Pancreas (tissue), 10 donors: ENCODE results near the gene ASPM. TPM values are rescaled to one million over a fixed set of nuclear protein-coding genes. Genes with fewer than 3 reads are reported as not detected.
"Not testable (repeated sequence)": the region's sequence is repeated elsewhere in the genome, so short reads cannot be mapped to it uniquely, and the experiment has no call there.

Experiments
- ATAC-seq, 4 donors: fragments of 200-7000 bp; cut with Tn5 transposase; one replicate each; pipeline versions ENCODE4 v1.8.0 to v1.9.1; 2020; ENCODE audit warnings: mild to moderate bottlenecking in 4 of 4, moderate library complexity in 4 of 4
- DNase-seq, 6 donors: peaks; one replicate each; pipeline ENCODE4 v3.0.0-alpha.2; 2020
- FAIRE-seq: peaks from 2 replicates; lab custom pipeline; 2012; peaks lifted over from hg19 to GRCh38; lab: Jason Lieb, UNC
- H3K27ac ChIP-seq, 4 donors: fragments of 200-600 bp; sonication (generic); 1 replicate in 3 of 4; 2 replicates in 1 of 4; pipeline versions ENCODE4 v1.5.0 to v1.8.0; 2020
- H3K27me3 ChIP-seq, 4 donors: fragments of 200-600 bp; one replicate each; pipeline ENCODE4 v1.8.0; 2021
- H3K36me3 ChIP-seq, 3 donors: fragments of 200-600 bp; sonication (generic) in 1 of 3; one replicate each; pipeline versions ENCODE4 v1.5.0 to v1.8.0; 2020 to 2021
- H3K4me1 ChIP-seq, 3 donors: fragments of 200-600 bp; one replicate each; pipeline ENCODE4 v1.8.0; 2021
- H3K4me3 ChIP-seq, 4 donors: fragments of 200-600 bp; sonication (generic) in 2 of 4; one replicate each; pipeline versions ENCODE4 v1.5.0 to v1.8.0; 2020 to 2021
- H3K9me3 ChIP-seq, 4 donors: fragments of 200-600 bp; one replicate each; pipeline ENCODE4 v1.8.0; 2021
- WGBS, 2 donors: extraction: QIAGEN DNeasy Blood & Tissue Kit; methylation state at CpG; one replicate each; pipeline ENCODE4 v1.1.7; 2013; 5-methylcytosine and 5-hydroxymethylcytosine counted together
- intact Hi-C, 3 donors: fragments of 100-400 bp; cut with DNase I; formaldehyde crosslinking; loops; one replicate each; pipeline versions ENCODE4 v1.11.1 to v1.14.2; 2022
- polyA plus RNA-seq, 2 donors: library from polyadenylated mRNA; stranded (reverse); fragments of 200-250 nt; gene quantifications; one replicate each; pipeline ENCODE4 v1.2.3, GENCODE V29; 2013
- total RNA-seq, 6 donors: library from RNA; stranded (reverse); fragmentation: NEBNext Ultra II Directional in 4 of 6; extraction: Animal tissue kit (Norgen Biotek cat#: 25700) in 4 of 6; gene quantifications; one replicate each; pipeline versions ENCODE4 v1.2.1 to v1.2.4, GENCODE V29; 2021 to 2023
- TF ChIP-seq, protein P1 (sequence below), 4 donors: fragments of 200-600 bp; sonication (generic) in 3 of 4; IDR thresholded peaks; one replicate each; pipeline versions ENCODE4 v1.5.0 to v1.8.0; 2021; ENCODE audit warnings: antibody characterized with exemption in 4 of 4
- donor health status: healthy with polysubstance abuse.
- donor health status: DM: no; HTN: no; CAD: no; lungs with moderate emphysema.
- donor health status: DM: no; HTN: no; CAD: no.
- donor health status: control.
- donor health status: control.
- donor health status: Bipolar disorder and iron deficiency.
- donor health status: DM: yes; HTN: yes; CAD: no.
- donor health status: DM: no; HTN: no; CAD: no.
- donor health status: DM: no; HTN: no; CAD: no.
- donor health status: DM: yes; HTN: yes; CAD: no.

ASPM gene
- total and polyA plus RNA-seq, 8 donors, result under 0.01 to 0.72 (median 0.08) TPM

GRCh38 chr1:197036861-197037260, 109.6 kb downstream of the ASPM start:
- no peak for FAIRE-seq
- DNase-seq, result no peak
- H3K27ac ChIP-seq, result no peak overlapping the region
- H3K27me3 ChIP-seq, result no peaks in the 10 kb centered on the region
- no peaks in the 10 kb centered on the region for H3K4me1 ChIP-seq
- no peaks in the 10 kb centered on the region for H3K9me3 ChIP-seq
- WGBS, 2 donors, result 86 to 90% methylated on average over 3 of the region's 3 CpGs
- H3K4me3 ChIP-seq, result no peak overlapping the region
- TF ChIP-seq, protein P1, sequence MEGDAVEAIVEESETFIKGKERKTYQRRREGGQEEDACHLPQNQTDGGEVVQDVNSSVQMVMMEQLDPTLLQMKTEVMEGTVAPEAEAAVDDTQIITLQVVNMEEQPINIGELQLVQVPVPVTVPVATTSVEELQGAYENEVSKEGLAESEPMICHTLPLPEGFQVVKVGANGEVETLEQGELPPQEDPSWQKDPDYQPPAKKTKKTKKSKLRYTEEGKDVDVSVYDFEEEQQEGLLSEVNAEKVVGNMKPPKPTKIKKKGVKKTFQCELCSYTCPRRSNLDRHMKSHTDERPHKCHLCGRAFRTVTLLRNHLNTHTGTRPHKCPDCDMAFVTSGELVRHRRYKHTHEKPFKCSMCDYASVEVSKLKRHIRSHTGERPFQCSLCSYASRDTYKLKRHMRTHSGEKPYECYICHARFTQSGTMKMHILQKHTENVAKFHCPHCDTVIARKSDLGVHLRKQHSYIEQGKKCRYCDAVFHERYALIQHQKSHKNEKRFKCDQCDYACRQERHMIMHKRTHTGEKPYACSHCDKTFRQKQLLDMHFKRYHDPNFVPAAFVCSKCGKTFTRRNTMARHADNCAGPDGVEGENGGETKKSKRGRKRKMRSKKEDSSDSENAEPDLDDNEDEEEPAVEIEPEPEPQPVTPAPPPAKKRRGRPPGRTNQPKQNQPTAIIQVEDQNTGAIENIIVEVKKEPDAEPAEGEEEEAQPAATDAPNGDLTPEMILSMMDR (IDR thresholded peaks at IDR 0.05), result no peak
- ATAC-seq, result no peak
- no peaks in the 10 kb centered on the region for H3K36me3 ChIP-seq
- intact Hi-C loops, result no loop called here

GRCh38 chr1:197034631-197035339, 111.7 kb downstream of the ASPM start:
- H3K4me3 ChIP-seq, DNase-seq, FAIRE-seq, H3K36me3 ChIP-seq, ATAC-seq, intact Hi-C loops, H3K9me3 ChIP-seq, H3K27ac ChIP-seq, H3K4me1 ChIP-seq, H3K27me3 ChIP-seq: not testable (repeated sequence)
- WGBS, 2 donors, result 72 to 77% methylated on average over 6 of the region's 6 CpGs

Other genes with a start within 250 kb of the ASPM start
- gene CFHR2, start 202.9 kb downstream of the ASPM start, total RNA-seq, result under 1 TPM in 2 of 6 donors, not detected in 4; 0.25 to 0.28 TPM
- not detected for gene CFHR2, start 202.9 kb downstream of the ASPM start, polyA plus RNA-seq
- gene CFHR5, start 169.1 kb downstream of the ASPM start, total RNA-seq, result under 1 TPM in 1 of 6 donors, not detected in 5; 0.06 TPM
- not detected for gene CFHR5, start 169.1 kb downstream of the ASPM start, polyA plus RNA-seq
- not detected for gene F13B, start 79.4 kb downstream of the ASPM start, total RNA-seq
- gene F13B, start 79.4 kb downstream of the ASPM start, polyA plus RNA-seq, result not detected
- 10 to 100 TPM in 1 of 6 donors, 1 to 10 TPM in 5; 4.8 to 10.5 (median 6.1) TPM for gene ZBTB41, start 54.6 kb upstream of the ASPM start, total RNA-seq
- 1 to 10 TPM; 1.3 to 3.2 TPM for gene ZBTB41, start 54.6 kb upstream of the ASPM start, polyA plus RNA-seq
- under 1 TPM in 3 of 6 donors, not detected in 3; 0.08 to 0.20 (median 0.09) TPM for gene CRB1, start 121.6 kb upstream of the ASPM start, total RNA-seq
- gene CRB1, start 121.6 kb upstream of the ASPM start, polyA plus RNA-seq, result under 1 TPM in 1 of 2 donors, not detected in 1; under 0.01 TPM